SK-N-SH (cell line): Measurements from ENCODE around the gene CCDC149. TPM values are rescaled to one million over a fixed set of nuclear protein-coding genes. Genes with fewer than 3 reads are reported as not detected.

ENCODE experiments used
- CTCF ChIA-PET: fragments of 300-600, 350-600 bp; formaldehyde crosslinking; extraction: SDS; loops from one replicate; lab custom pipeline; 2021; lab: Yijun Ruan, JAX
- POLR2A ChIA-PET: fragments of 350-600 bp; sonication (Branson Sonifier 250); formaldehyde crosslinking; extraction: SDS; loops from one replicate; lab custom pipeline; 2020; ENCODE audit warnings: antibody characterized with exemption, inconsistent platforms; lab: Yijun Ruan, JAX
- DNase-seq: peaks from one replicate; pipeline ENCODE4 v3.0.0; 2012
- H2AFZ ChIP-seq: fragments of 200-600 bp; sonication (generic); 2 replicates; pipeline ENCODE4 v1.8.1; 2016; ENCODE audit warnings: antibody characterized with exemption, mild to moderate bottlenecking, low read depth
- H3F3A ChIP-seq: fragments of 200-600 bp; sonication (generic); replicated peaks from 2 replicates; pipeline ENCODE3; 2016; ENCODE audit warnings: antibody characterized with exemption, mild to moderate bottlenecking; ENCODE audit not compliant: insufficient read depth
- H3K27ac ChIP-seq, 2 experiments: fragments of 200-500 bp in 1 of 2; fragments of 200-600 bp in 1 of 2; sonication (Bioruptor generic) in 1 of 2; sonication (generic), shearing (Covaris generic) in 1 of 2; 2 replicates each; pipeline versions ENCODE4 v1.5.1 to v1.6.1; 2014 to 2016; ENCODE audit warnings: low read depth in 2 of 2, inconsistent platforms in 1 of 2, low read length in 1 of 2, mild to moderate bottlenecking in 1 of 2, mixed read lengths in 1 of 2
- H3K27me3 ChIP-seq: fragments of 200-600 bp; sonication (generic), shearing (Covaris generic); 2 replicates; pipeline ENCODE4 v1.6.1; 2016; ENCODE audit warnings: mixed run types; ENCODE audit not compliant: insufficient read depth
- H3K36me3 ChIP-seq, 2 experiments: fragments of 200-500 bp in 1 of 2; fragments of 200-600 bp in 1 of 2; sonication (Bioruptor generic) in 1 of 2; sonication (generic) in 1 of 2; replicated peaks in 1 of 2; 2 replicates each; pipeline versions ENCODE3 to v1.5.1; 2014 to 2016; ENCODE audit warnings: low read length in 1 of 2, mild to moderate bottlenecking in 1 of 2; ENCODE audit not compliant: insufficient read depth in 2 of 2, control insufficient read depth in 1 of 2
- H3K4me1 ChIP-seq, 2 experiments: fragments of 200-500 bp in 1 of 2; fragments of 200-600 bp in 1 of 2; sonication (Bioruptor generic) in 1 of 2; sonication (generic), shearing (Covaris generic) in 1 of 2; 2 replicates each; pipeline versions ENCODE4 v1.5.1 to v1.6.1; 2014 to 2016; ENCODE audit warnings: low read depth in 1 of 2, low read length in 1 of 2, mixed run types in 1 of 2; ENCODE audit not compliant: insufficient read depth in 2 of 2, control insufficient read depth in 1 of 2
- H3K4me2 ChIP-seq: fragments of 200-600 bp; sonication (generic), shearing (Covaris generic); 2 replicates; pipeline ENCODE4 v1.6.1; 2017; ENCODE audit warnings: mixed run types
- H3K4me3 ChIP-seq, 2 experiments: fragments of 200-500 bp in 1 of 2; fragments of 200-600 bp in 1 of 2; sonication (Bioruptor generic) in 1 of 2; sonication (generic), shearing (Covaris generic) in 1 of 2; 2 replicates each; pipeline versions ENCODE4 v1.5.1 to v1.8.1; 2014 to 2016; ENCODE audit warnings: low read depth in 2 of 2, inconsistent platforms in 1 of 2, low read length in 1 of 2, mild to moderate bottlenecking in 1 of 2, mixed read lengths in 1 of 2, moderate library complexity in 1 of 2
- H3K79me2 ChIP-seq: fragments of 200-600 bp; sonication (generic); 2 replicates; pipeline ENCODE4 v1.8.1; 2017; ENCODE audit warnings: mild to moderate bottlenecking; ENCODE audit not compliant: insufficient read depth
- H3K9ac ChIP-seq: fragments of 200-600 bp; sonication (generic); 2 replicates; pipeline ENCODE4 v1.6.1; 2017; ENCODE audit warnings: mixed run types
- H3K9me2 ChIP-seq: fragments of 200-600 bp; sonication (generic); 2 replicates; pipeline ENCODE4 v1.6.1; 2017; ENCODE audit warnings: mixed run types
- H3K9me3 ChIP-seq: fragments of 200-600 bp; sonication (generic); 2 replicates; pipeline ENCODE4 v1.6.1; 2017; ENCODE audit warnings: mixed run types, mild to moderate bottlenecking, moderate library complexity
- H4K20me1 ChIP-seq: fragments of 200-600 bp; sonication (generic); 2 replicates; pipeline ENCODE4 v1.6.1; 2017; ENCODE audit warnings: mild to moderate bottlenecking, mixed run types; ENCODE audit not compliant: insufficient read depth
- CHD2 ChIP-seq: fragments of 150-350 bp; IDR thresholded peaks from 2 replicates; pipeline ENCODE4 v1.6.1; 2018; ENCODE audit warnings: low read length; ENCODE audit not compliant: partially characterized antibody
- CTCF ChIP-seq: fragments of 200-600 bp; sonication (generic); IDR thresholded peaks from 2 replicates; pipeline ENCODE4 v1.6.1; 2017; ENCODE audit warnings: antibody characterized with exemption, mild to moderate bottlenecking, moderate library complexity
- ELF1 ChIP-seq: IDR thresholded peaks from 2 replicates; pipeline ENCODE4 v1.4.0; 2012
- EP300 ChIP-seq, 2 experiments: IDR thresholded peaks; 2 replicates each; pipeline versions ENCODE4 v1.4.0 to v1.6.1; 2012; ENCODE audit warnings: borderline replicate concordance in 1 of 2, low read depth in 1 of 2, low read length in 1 of 2
- EZH2phosphoT487 ChIP-seq: fragments of 200-600 bp; sonication (generic); IDR thresholded peaks from 2 replicates; pipeline ENCODE4 v1.6.1; 2017; ENCODE audit warnings: low read depth, mixed run types, mild to moderate bottlenecking, antibody characterized with exemption, moderate library complexity, borderline replicate concordance
- FOXJ3 ChIP-seq: sonication (generic); formaldehyde crosslinking; IDR thresholded peaks from 2 replicates; pipeline ENCODE4 v1.5.1; 2020; ENCODE audit warnings: mild to moderate bottlenecking, missing genetic modification reagents
- FOXM1 ChIP-seq: IDR thresholded peaks from 2 replicates; pipeline ENCODE4 v1.4.0; 2012; ENCODE audit warnings: low read depth, mild to moderate bottlenecking
- GATA2 ChIP-seq: sonication (generic); formaldehyde crosslinking; IDR thresholded peaks from 2 replicates; pipeline ENCODE4 v1.5.0; 2020; ENCODE audit warnings: mild to moderate bottlenecking, missing genetic modification reagents
- IRF3 ChIP-seq: fragments of 150-350 bp; IDR thresholded peaks from 2 replicates; pipeline ENCODE4 v1.6.1; 2016; ENCODE audit warnings: mild to moderate bottlenecking, low read depth, low read length
- MEF2A ChIP-seq: IDR thresholded peaks from 2 replicates; pipeline ENCODE4 v1.4.0; 2012; ENCODE audit warnings: low read depth, borderline replicate concordance
- MXI1 ChIP-seq: IDR thresholded peaks from 2 replicates; pipeline ENCODE4 v1.6.1; 2012; ENCODE audit warnings: mild to moderate bottlenecking, low read depth, low read length, improper control_type of control experiment
- PBX3 ChIP-seq: IDR thresholded peaks from 2 replicates; pipeline ENCODE4; 2012
- POLR2AphosphoS5 ChIP-seq: IDR thresholded peaks from 2 replicates; pipeline ENCODE4 v1.6.1; 2012; ENCODE audit warnings: low read depth, low read length
- RXRA ChIP-seq: IDR thresholded peaks from 2 replicates; pipeline ENCODE4 v1.4.0; 2012; ENCODE audit warnings: low read depth, mild to moderate bottlenecking, borderline replicate concordance
- SIN3A ChIP-seq: IDR thresholded peaks from 2 replicates; pipeline ENCODE4 v1.6.1; 2012; ENCODE audit warnings: low read depth, mild to moderate bottlenecking, low read length, moderate library complexity, borderline replicate concordance
- SMC3 ChIP-seq: IDR thresholded peaks from 2 replicates; pipeline ENCODE4 v1.6.1; 2012; ENCODE audit warnings: low read depth, low read length, improper control_type of control experiment
- TAF1 ChIP-seq: IDR thresholded peaks from 2 replicates; pipeline ENCODE4 v1.6.1; 2012; ENCODE audit warnings: low read depth, mild to moderate bottlenecking, low read length, moderate library complexity, borderline replicate concordance
- TCF12 ChIP-seq: IDR thresholded peaks from 2 replicates; pipeline ENCODE4 v1.4.0; 2012
- TEAD4 ChIP-seq: IDR thresholded peaks from 2 replicates; pipeline ENCODE4 v1.4.0; 2012; ENCODE audit warnings: mild to moderate bottlenecking, borderline replicate concordance; ENCODE audit not compliant: insufficient read depth
- USF1 ChIP-seq: IDR thresholded peaks from 2 replicates; pipeline ENCODE4 v1.4.0; 2012; ENCODE audit warnings: low read depth, borderline replicate concordance
- USF2 ChIP-seq: fragments of 150-350 bp; IDR thresholded peaks from 2 replicates; pipeline ENCODE4 v1.6.1; 2017; ENCODE audit warnings: antibody characterized with exemption, low read length, low read depth, borderline replicate concordance
- YY1 ChIP-seq: IDR thresholded peaks from 2 replicates; pipeline ENCODE4 v1.4.0; 2012; ENCODE audit warnings: low read depth, mild to moderate bottlenecking
- WGBS: methylation state at CpG from one replicate; pipeline ENCODE4 v1.1.6; 2017; ENCODE audit warnings: low lambda C conversion rate; 5-methylcytosine and 5-hydroxymethylcytosine counted together
- polyA plus RNA-seq, 3 experiments: library from polyadenylated mRNA; depleted of rRNA; stranded (reverse); fragments of >200 nt; gene quantifications; 2 replicates each; pipeline ENCODE4 v1.2.3, GENCODE V29; 2012

Gene CCDC149
- polyA plus RNA-seq, 1 of the 3 experiments (the other 2 are of a cell fraction), result 5.5 TPM

GRCh38 chr4:24805067-24805466, 107.8 kb downstream of the CCDC149 start:
- Histone ChIP-seq H3K79me2 (no peaks in the 10 kb centered on the region), H3K27me3 (no peaks in the 10 kb centered on the region), H3F3A (no peaks in the 10 kb centered on the region), H3K4me1 (no peaks in the 10 kb centered on the region), H2AFZ (no peak overlapping the region), H3K4me3 (no peak overlapping the region), H3K4me2 (no peak overlapping the region), H3K36me3 (no peaks in the 10 kb centered on the region), H3K9ac (no peak overlapping the region), H3K9me2 (no peaks in the 10 kb centered on the region), H3K27ac (no peak overlapping the region), H3K9me3 (no peaks in the 10 kb centered on the region), H4K20me1 (no peaks in the 10 kb centered on the region)
- no peak for DNase-seq
- WGBS, result 91% methylated on average over 5 of the region's 5 CpGs
- POLR2A ChIA-PET, result no interaction called here
- TF ChIP-seq TEAD4, result no peak
- no peak for TF ChIP-seq USF2
- TF ChIP-seq CHD2, result no peak
- TF ChIP-seq ELF1, result no peak
- no peak for TF ChIP-seq SMC3
- TF ChIP-seq GATA2 (CRISPR knock-in tag), result no peak
- no peak for TF ChIP-seq SIN3A
- TF ChIP-seq MXI1, result no peak
- no peak for TF ChIP-seq MEF2A
- TF ChIP-seq USF1, result no peak
- TF ChIP-seq FOXM1, result no peak
- no peak for TF ChIP-seq EZH2phosphoT487
- no peak for TF ChIP-seq CTCF
- no peak for TF ChIP-seq YY1
- CTCF ChIA-PET, result interaction anchor here (0.9 kb wide), 1 partner anchor 9 kb away, joined by 4 read pairs; no protein-coding TSS in a partner anchor

GRCh38 chr4:24802648-24803047, 110.2 kb downstream of the CCDC149 start:
- peak overlapping the region; percentile 28; the same call in 1 of the 2 replicates for H3K4me2 ChIP-seq
- WGBS, result 57% methylated on average over 6 of the region's 6 CpGs
- no peak overlapping the region for H3K4me3 ChIP-seq
- H3K9me3 ChIP-seq, result no peaks in the 10 kb centered on the region
- peak overlapping the region in 1 of 2 experiments; percentile 17; a peak in 1 of 4 replicates for H3K27ac ChIP-seq
- no peaks in the 10 kb centered on the region for H3K36me3 ChIP-seq
- no peaks in the 10 kb centered on the region for H4K20me1 ChIP-seq
- ChIA-PET POLR2A (no interaction called here), CTCF (interaction anchor here (1.0 to 1.2 kb wide), 2 partner anchors 9 to 12 kb away, joined by 3 read pairs; no protein-coding TSS in a partner anchor)
- no peaks in the 10 kb centered on the region for H3K79me2 ChIP-seq
- no peaks in the 10 kb centered on the region for H3K4me1 ChIP-seq
- no peak overlapping the region for H3K9ac ChIP-seq
- no peak overlapping the region for H2AFZ ChIP-seq
- no peaks in the 10 kb centered on the region for H3K9me2 ChIP-seq
- H3F3A ChIP-seq, result no peaks in the 10 kb centered on the region
- no peak for DNase-seq
- no peaks in the 10 kb centered on the region for H3K27me3 ChIP-seq
- no peak for TF ChIP-seq USF2
- no peak for TF ChIP-seq POLR2AphosphoS5
- no peak for TF ChIP-seq SIN3A
- TF ChIP-seq FOXJ3 (CRISPR knock-in tag), result no peak
- no peak for TF ChIP-seq EP300 (IDR thresholded peaks at IDR 0.05; ENCODE audit: borderline replicate concordance in 1 of 2, low read depth in 1 of 2, low read length in 1 of 2)
- no peak for TF ChIP-seq CHD2
- TF ChIP-seq TCF12, result no peak
- no peak for TF ChIP-seq PBX3
- no peak for TF ChIP-seq TAF1
- no peak for TF ChIP-seq RXRA
- no peak for TF ChIP-seq EZH2phosphoT487
- no peak for TF ChIP-seq GATA2 (CRISPR knock-in tag)
- no peak for TF ChIP-seq IRF3
